Measurements from ENCODE around the gene SLC35E4. TPM values are rescaled to one million over a fixed set of nuclear protein-coding genes. Genes with fewer than 3 reads are reported as not detected.
A peak's percentile ranks its signal among the peaks of the same experiment; 100 is the strongest.

SLC35E4 gene
- total RNA-seq, 1 donor from 2014 or later = 3.2 TPM

DNA sequence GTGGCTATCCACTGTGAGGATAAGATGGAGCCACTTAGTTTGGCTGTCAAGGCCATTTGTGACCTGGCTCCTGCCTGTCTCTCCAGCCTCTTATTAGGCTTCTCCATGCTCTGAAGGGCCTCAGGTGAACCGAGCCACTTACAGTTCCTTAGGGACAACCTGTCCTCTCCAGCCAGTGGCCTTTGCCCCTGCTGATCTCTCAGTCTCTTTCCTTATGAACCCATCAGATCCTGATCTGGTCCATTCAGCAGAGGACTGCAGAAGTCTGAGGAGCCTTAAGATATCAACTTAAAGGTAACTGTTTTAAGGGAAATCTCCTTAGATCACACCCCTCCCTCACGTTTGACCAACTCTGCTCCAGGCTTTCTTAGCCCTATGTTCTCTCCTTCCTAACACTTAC, 29.7 kb downstream of the SLC35E4 start:
- H3K27me3 ChIP-seq (ENCODE audit: insufficient read depth, low read length) = no peaks in the 10 kb centered on the region
- no peak overlapping the region for H3K27ac ChIP-seq (ENCODE audit: low read depth, low read length)
- no peak overlapping the region for H2AFZ ChIP-seq (ENCODE audit: low read depth, low read length)
- H4K20me1 ChIP-seq (ENCODE audit: insufficient read depth, low read length) = peaks cover 13% of the 10 kb centered on the region
- H3K27me3 Mint-ChIP-seq (ENCODE audit: low read depth, unreplicated experiment) = peaks cover 12% of the 10 kb centered on the region
- peaks cover 6% of the 10 kb centered on the region for H3K4me1 ChIP-seq (ENCODE audit: insufficient read depth, low read length)
- H3K9me3 Mint-ChIP-seq (ENCODE audit: unreplicated experiment) = no peaks in the 10 kb centered on the region
- no peak overlapping the region for H3K4me2 ChIP-seq (ENCODE audit: low read length)
- no peak for TF ChIP-seq EZH2 (IDR thresholded peaks at IDR 0.05; ENCODE audit: insufficient read depth, low read length)
- TF ChIP-seq, protein P1, sequence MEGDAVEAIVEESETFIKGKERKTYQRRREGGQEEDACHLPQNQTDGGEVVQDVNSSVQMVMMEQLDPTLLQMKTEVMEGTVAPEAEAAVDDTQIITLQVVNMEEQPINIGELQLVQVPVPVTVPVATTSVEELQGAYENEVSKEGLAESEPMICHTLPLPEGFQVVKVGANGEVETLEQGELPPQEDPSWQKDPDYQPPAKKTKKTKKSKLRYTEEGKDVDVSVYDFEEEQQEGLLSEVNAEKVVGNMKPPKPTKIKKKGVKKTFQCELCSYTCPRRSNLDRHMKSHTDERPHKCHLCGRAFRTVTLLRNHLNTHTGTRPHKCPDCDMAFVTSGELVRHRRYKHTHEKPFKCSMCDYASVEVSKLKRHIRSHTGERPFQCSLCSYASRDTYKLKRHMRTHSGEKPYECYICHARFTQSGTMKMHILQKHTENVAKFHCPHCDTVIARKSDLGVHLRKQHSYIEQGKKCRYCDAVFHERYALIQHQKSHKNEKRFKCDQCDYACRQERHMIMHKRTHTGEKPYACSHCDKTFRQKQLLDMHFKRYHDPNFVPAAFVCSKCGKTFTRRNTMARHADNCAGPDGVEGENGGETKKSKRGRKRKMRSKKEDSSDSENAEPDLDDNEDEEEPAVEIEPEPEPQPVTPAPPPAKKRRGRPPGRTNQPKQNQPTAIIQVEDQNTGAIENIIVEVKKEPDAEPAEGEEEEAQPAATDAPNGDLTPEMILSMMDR (IDR thresholded peaks at IDR 0.05; ENCODE audit: insufficient read depth, low read depth, low read length) = no peak
- H3K27ac Mint-ChIP-seq (ENCODE audit: unreplicated experiment) = no peak overlapping the region
- H3K4me1 Mint-ChIP-seq (ENCODE audit: low read depth, unreplicated experiment) = peaks cover 1% of the 10 kb centered on the region
- peaks cover 16% of the 10 kb centered on the region for H3K36me3 Mint-ChIP-seq (ENCODE audit: low read depth, unreplicated experiment)
- H3K4me3 ChIP-seq (ENCODE audit: insufficient read depth, low read depth, low read length) = no peak overlapping the region
- H3K9ac ChIP-seq (ENCODE audit: low read length) = no peak overlapping the region
- H3K36me3 ChIP-seq (ENCODE audit: insufficient read depth, low read length) = peaks cover 4% of the 10 kb centered on the region
- FAIRE-seq (no peak), DNase-seq (ENCODE audit: low read depth) (no peak)
- no peak overlapping the region for H3K4me3 Mint-ChIP-seq (ENCODE audit: unreplicated experiment)
- H3K79me2 ChIP-seq (ENCODE audit: insufficient read depth, low read length) = peaks cover 5% of the 10 kb centered on the region
- H3K9me3 ChIP-seq (ENCODE audit: insufficient read depth, low read depth, low read length) = no peaks in the 10 kb centered on the region

DNA sequence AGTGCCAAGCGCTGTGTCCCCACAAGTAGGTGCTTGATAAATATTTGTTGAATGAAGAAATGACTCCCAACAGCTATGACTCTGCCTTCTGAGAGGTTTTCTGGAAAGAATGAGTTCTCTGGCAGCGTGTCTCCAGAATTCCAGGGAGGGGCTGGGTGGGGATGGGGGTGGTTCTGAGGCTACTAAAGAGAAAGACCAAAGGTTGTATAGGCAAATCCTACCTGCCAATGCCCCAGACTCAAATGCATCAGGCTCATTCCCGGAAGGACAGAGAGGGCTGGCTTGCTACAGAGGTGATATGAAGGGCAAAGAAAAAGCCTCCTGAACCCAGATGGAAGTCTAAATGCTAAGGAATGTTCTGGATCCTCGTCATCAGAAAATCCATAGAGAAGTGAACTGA, 30.2 kb downstream of the SLC35E4 start:
- Histone ChIP-seq H3K4me1 (ENCODE audit: insufficient read depth, low read length) (peaks cover 6% of the 10 kb centered on the region), H3K9me3 (ENCODE audit: insufficient read depth, low read depth, low read length) (no peaks in the 10 kb centered on the region), H4K20me1 (ENCODE audit: insufficient read depth, low read length) (peaks cover 13% of the 10 kb centered on the region), H3K36me3 (ENCODE audit: insufficient read depth, low read length) (peaks cover 4% of the 10 kb centered on the region), H3K9ac (ENCODE audit: low read length) (no peak overlapping the region), H3K4me2 (ENCODE audit: low read length) (peak overlapping the region; percentile 17), H3K4me3 (ENCODE audit: insufficient read depth, low read depth, low read length) (no peak overlapping the region), H3K27ac (ENCODE audit: low read depth, low read length) (no peak overlapping the region), H3K27me3 (ENCODE audit: insufficient read depth, low read length) (no peaks in the 10 kb centered on the region), H3K79me2 (ENCODE audit: insufficient read depth, low read length) (peaks cover 5% of the 10 kb centered on the region), H2AFZ (ENCODE audit: low read depth, low read length) (no peak overlapping the region)
- Mint-ChIP-seq H3K27ac (ENCODE audit: unreplicated experiment) (no peak overlapping the region), H3K27me3 (ENCODE audit: low read depth, unreplicated experiment) (peaks cover 12% of the 10 kb centered on the region), H3K36me3 (ENCODE audit: low read depth, unreplicated experiment) (peaks cover 16% of the 10 kb centered on the region), H3K4me3 (ENCODE audit: unreplicated experiment) (no peak overlapping the region), H3K4me1 (ENCODE audit: low read depth, unreplicated experiment) (peaks cover 1% of the 10 kb centered on the region), H3K9me3 (ENCODE audit: unreplicated experiment) (no peaks in the 10 kb centered on the region)
- no peak for FAIRE-seq
- no peak for DNase-seq (ENCODE audit: low read depth)
- TF ChIP-seq, protein P1 (IDR thresholded peaks at IDR 0.05; ENCODE audit: insufficient read depth, low read depth, low read length) = no peak
- TF ChIP-seq EZH2 (IDR thresholded peaks at IDR 0.05; ENCODE audit: insufficient read depth, low read length) = no peak

DNA sequence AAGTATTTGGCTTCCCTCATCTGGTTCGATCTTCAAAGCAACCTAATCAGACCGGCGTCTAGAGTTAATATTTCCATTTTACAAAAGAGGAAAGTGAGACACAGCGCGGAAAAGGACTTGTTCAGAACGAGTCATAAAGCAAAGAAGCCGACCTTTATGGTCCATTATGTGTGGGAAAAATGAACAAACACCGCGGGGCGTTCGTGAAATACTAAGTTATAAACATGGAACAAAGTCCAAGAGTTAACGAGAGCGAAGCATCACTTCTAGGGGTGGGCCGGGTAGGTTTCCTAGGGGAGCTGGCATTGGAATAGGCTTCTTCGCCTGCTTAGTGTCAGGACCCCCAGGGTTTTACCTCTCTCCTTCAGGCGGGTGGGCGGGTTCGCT, 31.5 kb downstream of the SLC35E4 start:
- H3K9ac ChIP-seq (ENCODE audit: low read length) = peak overlapping the region; percentile 82
- H3K4me1 Mint-ChIP-seq (ENCODE audit: low read depth, unreplicated experiment) = peaks cover 1% of the 10 kb centered on the region
- no peaks in the 10 kb centered on the region for H3K27me3 ChIP-seq (ENCODE audit: insufficient read depth, low read length)
- peaks cover 16% of the 10 kb centered on the region for H3K36me3 Mint-ChIP-seq (ENCODE audit: low read depth, unreplicated experiment)
- DNase-seq (ENCODE audit: low read depth) (no peak), FAIRE-seq (no peak)
- H3K27ac Mint-ChIP-seq (ENCODE audit: unreplicated experiment) = no peak overlapping the region
- H3K4me2 ChIP-seq (ENCODE audit: low read length) = peak overlapping the region; percentile 97
- H3K79me2 ChIP-seq (ENCODE audit: insufficient read depth, low read length) = peaks cover 5% of the 10 kb centered on the region
- peak overlapping the region; percentile 94 for H3K4me3 Mint-ChIP-seq (ENCODE audit: unreplicated experiment)
- H3K4me3 ChIP-seq (ENCODE audit: insufficient read depth, low read depth, low read length) = peak overlapping the region; percentile 86
- peaks cover 12% of the 10 kb centered on the region for H3K27me3 Mint-ChIP-seq (ENCODE audit: low read depth, unreplicated experiment)
- H3K36me3 ChIP-seq (ENCODE audit: insufficient read depth, low read length) = peaks cover 4% of the 10 kb centered on the region
- peak overlapping the region; percentile 99 for H2AFZ ChIP-seq (ENCODE audit: low read depth, low read length)
- no peak overlapping the region for H3K27ac ChIP-seq (ENCODE audit: low read depth, low read length)
- H3K4me1 ChIP-seq (ENCODE audit: insufficient read depth, low read length) = peaks cover 6% of the 10 kb centered on the region
- H3K9me3 Mint-ChIP-seq (ENCODE audit: unreplicated experiment) = no peaks in the 10 kb centered on the region
- H3K9me3 ChIP-seq (ENCODE audit: insufficient read depth, low read depth, low read length) = no peaks in the 10 kb centered on the region
- TF ChIP-seq, protein P1 (IDR thresholded peaks at IDR 0.05; ENCODE audit: insufficient read depth, low read depth, low read length) = no peak
- TF ChIP-seq EZH2 (IDR thresholded peaks at IDR 0.05; ENCODE audit: insufficient read depth, low read length) = no peak
- peaks cover 13% of the 10 kb centered on the region for H4K20me1 ChIP-seq (ENCODE audit: insufficient read depth, low read length)

Data from astrocyte (in vitro differentiated cells and primary cell).